ENCODE measurements around the gene GTF2B.
"Not testable (repeated sequence)": the region's sequence is repeated elsewhere in the genome, so short reads cannot be mapped to it uniquely, and the experiment has no call there.

GTF2B gene

GRCh38 chr1:88923224-88923623 lies 31.9 kb upstream of the GTF2B start:
- Mint-ChIP-seq H3K4me3 (no peak overlapping the region), H3K36me3 (ENCODE audit: low read depth) (peaks cover 83% of the 10 kb centered on the region), H3K27ac (no peak overlapping the region), H3K9me3 (peaks cover 15% of the 10 kb centered on the region), H3K27me3 (ENCODE audit: low read depth) (no peaks in the 10 kb centered on the region), H3K4me1 (no peaks in the 10 kb centered on the region)
- TF ChIP-seq CTCF (IDR thresholded peaks at IDR 0.05; ENCODE audit: unreplicated experiment in 3 of 3): no peak

- Mint-ChIP-seq H3K27me3 (ENCODE audit: low read depth) (no peaks in the 10 kb centered on the region), H3K27ac (no peak overlapping the region), H3K4me3 (no peak overlapping the region), H3K4me1 (no peaks in the 10 kb centered on the region), H3K9me3 (peaks cover 23% of the 10 kb centered on the region), H3K36me3 (ENCODE audit: low read depth) (peaks cover 82% of the 10 kb centered on the region)
- TF ChIP-seq CTCF (IDR thresholded peaks at IDR 0.05; ENCODE audit: unreplicated experiment in 3 of 3): no peak
These were observed 30.8 kb upstream of the GTF2B start for GRCh38 chr1:88922214-88922613.

GRCh38 chr1:88920845-88921244 lies 29.5 kb upstream of the GTF2B start:
- Mint-ChIP-seq H3K36me3 (ENCODE audit: low read depth) (peaks cover 91% of the 10 kb centered on the region), H3K27me3 (ENCODE audit: low read depth) (no peaks in the 10 kb centered on the region), H3K4me3 (no peak overlapping the region), H3K27ac (no peak overlapping the region), H3K4me1 (no peaks in the 10 kb centered on the region), H3K9me3 (peaks cover 34% of the 10 kb centered on the region)
- TF ChIP-seq CTCF (IDR thresholded peaks at IDR 0.05; ENCODE audit: unreplicated experiment in 3 of 3): no peak

GRCh38 chr1:88917321-88918025 lies 26.1 kb upstream of the GTF2B start:
- TF ChIP-seq CTCF (IDR thresholded peaks at IDR 0.05; ENCODE audit: unreplicated experiment in 3 of 3): no peak
- H3K9me3 Mint-ChIP-seq: peaks cover 52% of the 10 kb centered on the region
- H3K4me1 Mint-ChIP-seq: no peaks in the 10 kb centered on the region
- no peaks in the 10 kb centered on the region for H3K27me3 Mint-ChIP-seq (ENCODE audit: low read depth)
- no peak overlapping the region for H3K4me3 Mint-ChIP-seq
- H3K36me3 Mint-ChIP-seq (ENCODE audit: low read depth): peaks cover 74% of the 10 kb centered on the region
- no peak overlapping the region for H3K27ac Mint-ChIP-seq

- H3K36me3 Mint-ChIP-seq (ENCODE audit: low read depth): peaks cover 69% of the 10 kb centered on the region
- H3K27ac Mint-ChIP-seq: no peak overlapping the region
- H3K9me3 Mint-ChIP-seq: peaks cover 52% of the 10 kb centered on the region
- H3K4me1 Mint-ChIP-seq: no peaks in the 10 kb centered on the region
- H3K4me3 Mint-ChIP-seq: no peak overlapping the region
- TF ChIP-seq CTCF (IDR thresholded peaks at IDR 0.05; ENCODE audit: unreplicated experiment in 3 of 3): no peak
- no peaks in the 10 kb centered on the region for H3K27me3 Mint-ChIP-seq (ENCODE audit: low read depth)
These were observed 25.5 kb upstream of the GTF2B start for GRCh38 chr1:88916883-88917282.

- H3K27ac Mint-ChIP-seq; H3K4me1 Mint-ChIP-seq; H3K4me3 Mint-ChIP-seq; H3K27me3 Mint-ChIP-seq (ENCODE audit: low read depth): not testable (repeated sequence)
- Mint-ChIP-seq H3K36me3 (ENCODE audit: low read depth) (peaks cover 21% of the 10 kb centered on the region), H3K9me3 (peaks cover 25% of the 10 kb centered on the region)
These were observed 20.4 kb upstream of the GTF2B start for GRCh38 chr1:88911800-88912199.
